B cell (primary cell): ENCODE data around the gene HMG20A. TPM values are rescaled to one million over a fixed set of nuclear protein-coding genes. Genes with fewer than 3 reads are reported as not detected.

Experiments
- ATAC-seq: fragments of 200-7000 bp; cut with Tn5 transposase; one replicate; pipeline ENCODE4 v1.10.0; 2021; ENCODE audit warnings: low read depth, mild to moderate bottlenecking, moderate number of reproducible peaks, moderate library complexity
- CTCF ChIA-PET: fragments of 350-600 bp; sonication (Branson Sonifier 250); formaldehyde crosslinking; loops from one replicate; lab custom pipeline; 2021; ENCODE audit warnings: antibody characterized with exemption, inconsistent platforms; lab: Charles Lee
- POLR2A ChIA-PET: fragments of 350-600 bp; sonication (Branson Sonifier 250); formaldehyde crosslinking; loops from one replicate; lab custom pipeline; 2021; ENCODE audit warnings: antibody characterized with exemption; lab: Charles Lee
- DNase-seq: peaks from one replicate; pipeline ENCODE4 v3.0.0; 2013
- H2AFZ ChIP-seq: 2 replicates; pipeline ENCODE4 v1.6.1; 2012; ENCODE audit warnings: mild to moderate bottlenecking, low read depth, low read length; ENCODE audit not compliant: insufficient read depth, poor library complexity, severe bottlenecking
- H3K27ac ChIP-seq, 2 donors: 1 replicate in 1 of 2; 2 replicates in 1 of 2; pipeline ENCODE4 v1.5.1; 2012 to 2013; ENCODE audit warnings: low read length in 2 of 2, mild to moderate bottlenecking in 2 of 2, moderate library complexity in 1 of 2
- H3K27me3 ChIP-seq, 4 experiments: fragments of 200-600 bp in 1 of 4; sonication (generic) in 1 of 4; replicated peaks in 1 of 4; 1 replicate in 2 of 4; 2 replicates in 2 of 4; pipeline versions ENCODE4 v1.6.1 to v1.7.0; 2013 to 2016; ENCODE audit warnings: low read length in 3 of 4, mild to moderate bottlenecking in 2 of 4, mixed read lengths in 1 of 4, moderate library complexity in 1 of 4; ENCODE audit not compliant: insufficient read depth in 4 of 4, control insufficient read depth in 3 of 4; ENCODE audit errors: control extremely low read depth in 1 of 4
- H3K36me3 ChIP-seq, 2 experiments: replicated peaks in 1 of 2; 1 replicate in 1 of 2; 2 replicates in 1 of 2; pipeline versions ENCODE4 v1.6.1 to v1.7.1; 2013; ENCODE audit warnings: low read length in 1 of 2; ENCODE audit not compliant: insufficient read depth in 2 of 2, control insufficient read depth in 1 of 2; ENCODE audit errors: control extremely low read depth in 1 of 2, extremely low read depth in 1 of 2
- H3K4me1 ChIP-seq, 2 donors: fragments of 200-600 bp in 1 of 2; sonication (generic) in 1 of 2; 1 replicate in 1 of 2; 2 replicates in 1 of 2; pipeline versions ENCODE4 v1.5.1 to v1.6.1; 2013 to 2017; ENCODE audit warnings: low read length in 2 of 2; ENCODE audit not compliant: control insufficient read depth in 2 of 2, insufficient read depth in 2 of 2
- H3K4me2 ChIP-seq: replicated peaks from 2 replicates; pipeline ENCODE3; 2012; ENCODE audit warnings: mild to moderate bottlenecking, low read depth, low read length; ENCODE audit not compliant: poor library complexity, severe bottlenecking
- H3K4me3 ChIP-seq, 5 experiments: fragments of 200-600 bp in 1 of 5; sonication (generic) in 1 of 5; 1 replicate in 3 of 5; 2 replicates in 2 of 5; pipeline versions ENCODE4 v1.5.1 to v1.7.0; 2011 to 2016; ENCODE audit warnings: low read length in 4 of 5, mild to moderate bottlenecking in 4 of 5, low read depth in 2 of 5, control low read depth in 1 of 5, moderate library complexity in 1 of 5; ENCODE audit not compliant: insufficient read depth in 1 of 5; ENCODE audit errors: control extremely low read depth in 1 of 5, extremely low read depth in 1 of 5
- H3K79me2 ChIP-seq: fragments of 200-600 bp; sonication (generic); one replicate; pipeline ENCODE4 v1.6.0; 2016; ENCODE audit warnings: low read length; ENCODE audit not compliant: control insufficient read depth, insufficient read depth
- H3K9ac ChIP-seq: fragments of 200-600 bp; sonication (generic); 2 replicates; pipeline ENCODE4 v1.6.1; 2017; ENCODE audit warnings: mild to moderate bottlenecking, low read length, moderate library complexity
- H3K9me3 ChIP-seq, 3 donors: one replicate each; pipeline versions ENCODE4 v1.6.1 to v1.7.1; 2013; ENCODE audit warnings: low read length in 2 of 3; ENCODE audit not compliant: control insufficient read depth in 2 of 3, insufficient read depth in 1 of 3; ENCODE audit errors: control extremely low read depth in 1 of 3
- H4K20me1 ChIP-seq: 2 replicates; pipeline ENCODE4 v1.6.0; 2012; ENCODE audit warnings: mild to moderate bottlenecking, low read length; ENCODE audit not compliant: insufficient read depth, control insufficient read depth, poor library complexity, severe bottlenecking
- H3K27ac Mint-ChIP-seq: one replicate; pipeline ENCODE4 v1.8.0; 2021; ENCODE audit warnings: mixed read lengths
- H3K27me3 Mint-ChIP-seq: one replicate; pipeline ENCODE4 v1.8.0; 2021; ENCODE audit warnings: mixed read lengths
- H3K4me1 Mint-ChIP-seq: one replicate; pipeline ENCODE4 v1.8.0; 2021; ENCODE audit warnings: mixed read lengths
- H3K4me3 Mint-ChIP-seq: one replicate; pipeline ENCODE4 v1.8.0; 2021; ENCODE audit warnings: mixed read lengths
- H3K9me3 Mint-ChIP-seq: one replicate; pipeline ENCODE4 v1.8.0; 2022; ENCODE audit warnings: mixed read lengths; ENCODE audit not compliant: insufficient read depth
- EZH2 ChIP-seq: IDR thresholded peaks from 2 replicates; pipeline ENCODE4 v1.6.1; 2012; ENCODE audit warnings: borderline replicate concordance, low read depth, mild to moderate bottlenecking, moderate library complexity, low read length; ENCODE audit not compliant: insufficient read depth, poor library complexity, severe bottlenecking
- WGBS: methylation state at CpG from one replicate; pipeline ENCODE4 v1.1.5; 2013; ENCODE audit warnings: missing lambda C conversion rate; ENCODE audit not compliant: insufficient coverage; 5-methylcytosine and 5-hydroxymethylcytosine counted together
- intact Hi-C: fragments of 100-400 bp; cut with micrococcal nuclease; formaldehyde crosslinking; loops from one replicate; pipeline ENCODE4 v1.10.0; 2022
- polyA plus RNA-seq: library from polyadenylated mRNA; depleted of rRNA; stranded (reverse); fragments of >200 nt; gene quantifications from 2 replicates; pipeline ENCODE4 v1.2.3, GENCODE V29; 2012
- total RNA-seq, 2 donors: library from RNA; stranded (reverse); fragments of 120-200 nt in 1 of 2; gene quantifications; 1 replicate in 1 of 2; 2 replicates in 1 of 2; pipeline versions ENCODE4 v1.2.3 to v1.2.4, GENCODE V29; 2013 to 2022
- TF ChIP-seq, protein P1 (sequence below): fragments of 200-600 bp; IDR thresholded peaks from one replicate; pipeline ENCODE4 v1.8.0; 2022; ENCODE audit warnings: antibody characterized with exemption, mild to moderate bottlenecking

HMG20A gene
- total and polyA plus RNA-seq, 2 donors (not counting 1 experiment from before 2014, with no cell fraction given) = 26.1 to 63.5 TPM

DNA sequence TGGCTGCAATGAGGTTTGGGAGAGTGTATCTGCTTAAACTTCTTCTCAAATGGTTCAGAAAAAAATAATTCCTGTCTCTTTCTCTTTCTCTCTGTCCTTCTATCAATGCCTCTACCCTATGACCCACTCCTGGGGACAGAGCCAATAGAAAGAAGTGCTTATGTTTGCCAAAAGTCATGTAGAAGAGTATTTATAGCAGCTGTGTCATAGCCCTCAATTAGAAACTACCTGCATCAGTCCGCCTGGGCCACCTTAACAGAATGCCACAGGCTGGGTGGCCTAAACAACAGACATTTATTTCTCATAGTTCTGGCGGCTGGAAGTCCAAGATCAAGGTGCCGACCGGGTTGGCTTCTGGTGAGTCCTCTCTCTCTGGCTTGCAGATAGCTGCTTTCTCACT, 92.5 kb downstream of the HMG20A start:
- Histone ChIP-seq H2AFZ (no peak overlapping the region), H3K9ac (no peak overlapping the region), H3K27me3 (no peaks in the 10 kb centered on the region), H3K4me2 (no peak overlapping the region), H3K79me2 (no peaks in the 10 kb centered on the region), H3K4me3 (no peak overlapping the region), H3K9me3 (peaks cover 0 to 3% (median 0%) of the 10 kb centered on the region in 3 donors), H4K20me1 (no peaks in the 10 kb centered on the region), H3K27ac (no peak overlapping the region), H3K36me3 (no peaks in the 10 kb centered on the region), H3K4me1 (peaks cover 11% of the 10 kb centered on the region in 2 donors)
- H3K4me3 Mint-ChIP-seq = no peak overlapping the region
- TF ChIP-seq, protein P1, sequence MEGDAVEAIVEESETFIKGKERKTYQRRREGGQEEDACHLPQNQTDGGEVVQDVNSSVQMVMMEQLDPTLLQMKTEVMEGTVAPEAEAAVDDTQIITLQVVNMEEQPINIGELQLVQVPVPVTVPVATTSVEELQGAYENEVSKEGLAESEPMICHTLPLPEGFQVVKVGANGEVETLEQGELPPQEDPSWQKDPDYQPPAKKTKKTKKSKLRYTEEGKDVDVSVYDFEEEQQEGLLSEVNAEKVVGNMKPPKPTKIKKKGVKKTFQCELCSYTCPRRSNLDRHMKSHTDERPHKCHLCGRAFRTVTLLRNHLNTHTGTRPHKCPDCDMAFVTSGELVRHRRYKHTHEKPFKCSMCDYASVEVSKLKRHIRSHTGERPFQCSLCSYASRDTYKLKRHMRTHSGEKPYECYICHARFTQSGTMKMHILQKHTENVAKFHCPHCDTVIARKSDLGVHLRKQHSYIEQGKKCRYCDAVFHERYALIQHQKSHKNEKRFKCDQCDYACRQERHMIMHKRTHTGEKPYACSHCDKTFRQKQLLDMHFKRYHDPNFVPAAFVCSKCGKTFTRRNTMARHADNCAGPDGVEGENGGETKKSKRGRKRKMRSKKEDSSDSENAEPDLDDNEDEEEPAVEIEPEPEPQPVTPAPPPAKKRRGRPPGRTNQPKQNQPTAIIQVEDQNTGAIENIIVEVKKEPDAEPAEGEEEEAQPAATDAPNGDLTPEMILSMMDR = no peak
- no peak for TF ChIP-seq EZH2
- ChIA-PET CTCF (no interaction called here), POLR2A (interaction anchor here (0.7 kb wide), 1 partner anchor 1237 kb away, joined by 6 read pairs; no protein-coding TSS in a partner anchor)
- H3K9me3 Mint-ChIP-seq = no peaks in the 10 kb centered on the region
- H3K27me3 Mint-ChIP-seq = no peaks in the 10 kb centered on the region
- 96% methylated on average over 4 of the region's 4 CpGs for WGBS
- DNase-seq (no peak), ATAC-seq (no peak)
- intact Hi-C loops = no loop called here
- peaks cover 12% of the 10 kb centered on the region for H3K4me1 Mint-ChIP-seq
- H3K27ac Mint-ChIP-seq = no peak overlapping the region

DNA sequence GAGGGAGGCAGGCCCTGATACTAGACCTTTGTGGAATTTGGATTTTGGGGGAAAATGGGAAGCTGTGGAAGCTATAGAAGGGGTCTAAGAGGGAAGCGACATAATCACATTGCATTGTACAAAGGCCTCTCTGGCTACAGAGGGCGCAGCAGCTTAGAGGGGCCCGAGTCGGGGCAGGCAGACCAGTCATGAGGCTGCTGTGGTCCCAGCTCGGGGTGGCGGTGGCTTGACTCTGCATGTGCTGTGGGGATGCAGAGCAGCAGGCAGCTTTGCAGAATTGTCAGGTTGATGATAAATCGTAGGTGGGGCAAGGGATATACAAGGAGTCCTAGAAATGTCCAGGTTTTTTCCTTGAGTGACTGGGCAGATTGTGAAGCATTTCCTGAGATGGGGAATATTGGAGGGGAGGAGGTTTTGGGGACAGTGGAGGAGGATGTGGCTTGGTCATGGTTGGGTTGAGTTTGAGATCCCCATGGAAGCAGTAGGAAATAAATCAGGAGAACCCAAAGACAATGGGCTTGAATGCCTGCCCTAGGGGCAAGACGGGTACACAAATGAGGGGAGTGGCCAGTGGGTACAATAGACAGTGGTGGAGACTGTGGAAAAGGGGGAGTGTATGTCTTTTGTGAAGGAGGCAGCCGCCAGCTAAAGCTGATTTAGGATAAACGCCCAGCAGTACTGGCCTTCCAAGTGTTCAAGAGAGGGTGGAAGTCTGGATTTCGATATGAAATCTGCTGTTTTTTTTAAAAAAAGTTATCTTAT, 94.1 kb downstream of the HMG20A start:
- TF ChIP-seq, protein P1 = no peak
- no peak for TF ChIP-seq EZH2
- ChIA-PET POLR2A (no interaction called here), CTCF (interaction anchor here (1.5 kb wide), 1 partner anchor 29 kb away, joined by 3 read pairs; no protein-coding TSS in a partner anchor)
- no peak overlapping the region for H3K27ac Mint-ChIP-seq
- H3K9me3 ChIP-seq = peaks cover 0 to 3% (median 0%) of the 10 kb centered on the region in 3 donors
- intact Hi-C loops = no loop called here
- no peaks in the 10 kb centered on the region for H3K4me1 ChIP-seq
- no peaks in the 10 kb centered on the region for H3K36me3 ChIP-seq
- H3K4me3 Mint-ChIP-seq = no peak overlapping the region
- no peaks in the 10 kb centered on the region for H4K20me1 ChIP-seq
- H3K4me2 ChIP-seq = no peak overlapping the region
- H3K4me1 Mint-ChIP-seq = peaks cover 1% of the 10 kb centered on the region
- ATAC-seq (no peak), DNase-seq (no peak)
- H3K4me3 ChIP-seq = no peak overlapping the region
- H3K9ac ChIP-seq = no peak overlapping the region
- H3K27ac ChIP-seq = no peak overlapping the region
- H3K27me3 Mint-ChIP-seq = no peaks in the 10 kb centered on the region
- no peaks in the 10 kb centered on the region for H3K79me2 ChIP-seq
- WGBS = 60% methylated on average over 9 of the region's 11 CpGs
- no peak overlapping the region for H2AFZ ChIP-seq
- H3K9me3 Mint-ChIP-seq = no peaks in the 10 kb centered on the region
- no peaks in the 10 kb centered on the region for H3K27me3 ChIP-seq
